Mucosa of descending colon (tissue), 3 donors: ENCODE results near the gene LGI4. TPM values are rescaled to one million over a fixed set of nuclear protein-coding genes. Genes with fewer than 3 reads are reported as not detected.

Source experiments
- ATAC-seq: fragments of 200-7000 bp; cut with Tn5 transposase; one replicate; pipeline ENCODE4 v1.9.1; 2020; ENCODE audit warnings: mild to moderate bottlenecking, moderate library complexity
- DNase-seq, 3 donors: peaks; one replicate each; pipeline ENCODE4 v3.0.0-alpha.2; 2020
- H3K36me3 ChIP-seq: fragments of 200-600 bp; one replicate; pipeline ENCODE4 v1.8.0; 2021; ENCODE audit warnings: low read depth, mild to moderate bottlenecking
- H3K4me1 ChIP-seq: fragments of 200-600 bp; one replicate; pipeline ENCODE4 v1.8.0; 2021; ENCODE audit warnings: low read depth, mild to moderate bottlenecking
- H3K4me3 ChIP-seq: fragments of 200-600 bp; one replicate; pipeline ENCODE4 v1.8.0; 2021; ENCODE audit warnings: mild to moderate bottlenecking
- H3K9me3 ChIP-seq: fragments of 200-600 bp; one replicate; pipeline ENCODE4 v1.8.0; 2021; ENCODE audit warnings: mild to moderate bottlenecking
- CTCF ChIP-seq: fragments of 200-600 bp; IDR thresholded peaks from one replicate; pipeline ENCODE4 v1.8.0; 2022; ENCODE audit warnings: antibody characterized with exemption, mild to moderate bottlenecking
- intact Hi-C, 2 donors: fragments of 100-400 bp; cut with DNase I in 1 of 2; cut with micrococcal nuclease in 1 of 2; formaldehyde crosslinking; loops; one replicate each; pipeline versions ENCODE4 v1.11.0 to v1.11.1; 2022; cut with DNase I, micrococcal nuclease
- total RNA-seq, 3 donors: library from RNA; stranded (reverse); fragmentation: NEBNext Ultra II Directional in 2 of 3; extraction: Animal tissue kit (Norgen Biotek cat#: 25700) in 2 of 3; gene quantifications; one replicate each; pipeline versions ENCODE4 v1.2.1 to v1.2.4, GENCODE V29; 2021 to 2023
- donor health status: DM: no; HTN: no; CAD: no; lungs with moderate emphysema.
- donor health status: DM: no; HTN: no; CAD: no.
- donor health status: DM: no; HTN: yes; CAD: no.

The LGI4 gene
- total RNA-seq, 3 donors from 2014 or later = 14.1 to 38.8 (median 31.1) TPM

GRCh38 chr19:35075202-35076025 lies 59.4 kb downstream of the LGI4 start:
- peaks cover 5% of the 10 kb centered on the region for H3K9me3 ChIP-seq
- H3K4me3 ChIP-seq = no peak overlapping the region
- ATAC-seq = no peak
- H3K36me3 ChIP-seq = no peaks in the 10 kb centered on the region
- no peaks in the 10 kb centered on the region for H3K4me1 ChIP-seq
- no peak for DNase-seq
- TF ChIP-seq CTCF = no peak
- intact Hi-C loops = no loop called here

Other genes with a start within 250 kb of the LGI4 start
- gene ZNF30, start 208.2 kb downstream of the LGI4 start, total RNA-seq = 1 to 10 TPM; 1.3 to 4.9 (median 2.1) TPM
- 1 to 10 TPM; 5.4 to 7.6 (median 6.7) TPM for gene ZNF792, start 170.8 kb downstream of the LGI4 start, total RNA-seq
- 10 to 100 TPM; 32.5 to 53.1 (median 33.8) TPM for gene GRAMD1A, start 134.7 kb downstream of the LGI4 start, total RNA-seq
- 1 to 10 TPM; 1.6 to 8.8 (median 3.5) TPM for gene SCN1B, start 104.6 kb downstream of the LGI4 start, total RNA-seq
- gene HPN, start 93.3 kb downstream of the LGI4 start, total RNA-seq = under 1 TPM in 2 of 3 donors, not detected in 1; 0.54 to 0.94 TPM
- gene FXYD3, start 19.2 kb downstream of the LGI4 start, total RNA-seq = 1,000 to 10,000 TPM; 1,086 to 3,973 (median 3,185) TPM
- 10 to 100 TPM; 13.3 to 71.0 (median 15.4) TPM for gene FXYD1, start 3.8 kb upstream of the LGI4 start, total RNA-seq
- 1 to 10 TPM in 1 of 3 donors, not detected in 2; 1.5 TPM for gene FXYD7, start 8.2 kb upstream of the LGI4 start, total RNA-seq
- gene FXYD5, start 19.7 kb upstream of the LGI4 start, total RNA-seq = 10 to 100 TPM in 2 of 3 donors, 1 to 10 TPM in 1; 9.1 to 20.8 (median 17.9) TPM
- not detected for gene FAM187B, start 93.7 kb upstream of the LGI4 start, total RNA-seq
- 100 to 1,000 TPM; 123 to 302 (median 289) TPM for gene LSR, start 113.9 kb upstream of the LGI4 start, total RNA-seq
- gene USF2, start 133.9 kb upstream of the LGI4 start, total RNA-seq = 100 to 1,000 TPM in 2 of 3 donors, 10 to 100 TPM in 1; 94.5 to 131 (median 116) TPM
- gene HAMP, start 147.5 kb upstream of the LGI4 start, total RNA-seq = not detected
- gene MAG, start 157.1 kb upstream of the LGI4 start, total RNA-seq = under 1 TPM in 1 of 3 donors, not detected in 2; 0.80 TPM
- 1 to 10 TPM; 2.2 to 5.7 (median 4.1) TPM for gene CD22, start 194.1 kb upstream of the LGI4 start, total RNA-seq
- gene FFAR1, start 212.8 kb upstream of the LGI4 start, total RNA-seq = not detected
- gene FFAR3, start 223.4 kb upstream of the LGI4 start, total RNA-seq = 1 to 10 TPM in 1 of 3 donors, not detected in 2; 1.5 TPM
- under 1 TPM in 1 of 3 donors, not detected in 2; 0.32 TPM for gene GPR42, start 236.0 kb upstream of the LGI4 start, total RNA-seq